NCI-H2196 (cell line): ENCODE results near the gene CLRN1.

Experiments
- DNase-seq: peaks from one replicate; lab custom pipeline; 2025; ENCODE audit not compliant: unreplicated experiment; lab: John Stamatoyannopoulos, UW

CLRN1 gene

GRCh38 chr3:150925751-150926201 lies 46.8 kb downstream of the CLRN1 start:
- peak; percentile 5 for DNase-seq

- DNase-seq, result no peak
Observed at GRCh38 chr3:150922611-150923010, 49.9 kb downstream of the CLRN1 start.

GRCh38 chr3:150921209-150921608 lies 51.3 kb downstream of the CLRN1 start:
- DNase-seq, result no peak

- no peak for DNase-seq
Observed at GRCh38 chr3:150920236-150920635, 52.3 kb downstream of the CLRN1 start.

GRCh38 chr3:150917951-150918350 lies 54.6 kb downstream of the CLRN1 start:
- no peak for DNase-seq

GRCh38 chr3:150913133-150913922 lies 59.2 kb downstream of the CLRN1 start:
- DNase-seq, result no peak

- DNase-seq, result no peak
Observed at GRCh38 chr3:150912501-150912900, 60.0 kb downstream of the CLRN1 start.

- DNase-seq, result no peak
Observed at GRCh38 chr3:150911771-150912170, 60.8 kb downstream of the CLRN1 start.

- no peak for DNase-seq
Observed at GRCh38 chr3:150906461-150906860, 66.1 kb downstream of the CLRN1 start.

- no peak for DNase-seq
Observed at GRCh38 chr3:150905746-150906145, 66.8 kb downstream of the CLRN1 start.

- no peak for DNase-seq
Observed at GRCh38 chr3:150905339-150905738, 67.2 kb downstream of the CLRN1 start, which contains the start of gene MINDY4B. Gene MINDY4B, minus strand, starts transcription at chr3:150905439. Its CDS starts 0 bp downstream, at chr3:150905439.

- no peak for DNase-seq
Observed at GRCh38 chr3:150902988-150903387, 69.5 kb downstream of the CLRN1 start.

- DNase-seq, result no peak
Observed at GRCh38 chr3:150901793-150902192, 70.7 kb downstream of the CLRN1 start.

GRCh38 chr3:150899141-150899540 lies 73.4 kb downstream of the CLRN1 start:
- DNase-seq, result no peak

GRCh38 chr3:150898046-150898754 lies 74.3 kb downstream of the CLRN1 start:
- no peak for DNase-seq

- DNase-seq, result no peak
Observed at GRCh38 chr3:150897592-150897991, 74.9 kb downstream of the CLRN1 start.

- no peak for DNase-seq
Observed at GRCh38 chr3:150890831-150891230, 81.7 kb downstream of the CLRN1 start.

- no peak for DNase-seq
Observed at GRCh38 chr3:150890295-150890694, 82.2 kb downstream of the CLRN1 start.

GRCh38 chr3:150889106-150889505 lies 83.4 kb downstream of the CLRN1 start:
- no peak for DNase-seq

GRCh38 chr3:150887031-150887430 lies 85.5 kb downstream of the CLRN1 start:
- no peak for DNase-seq

- no peak for DNase-seq
Observed at GRCh38 chr3:150885535-150885934, 87.0 kb downstream of the CLRN1 start.

GRCh38 chr3:150878996-150879575 lies 93.4 kb downstream of the CLRN1 start:
- no peak for DNase-seq
